ENCODE data around the gene CCDC167. TPM values are rescaled to one million over a fixed set of nuclear protein-coding genes. Genes with fewer than 3 reads are reported as not detected.

The CCDC167 gene
- total and polyA plus RNA-seq, 2 of the 8 experiments (the other 6 are each of a cell fraction or from before 2014, with no cell fraction given) = 11.0 to 26.5 TPM

GRCh38 chr6:37451441-37452193, 48.1 kb downstream of the CCDC167 start (continued):
- no peak for TF ChIP-seq SUZ12 (IDR thresholded peaks at IDR 0.05; ENCODE audit: low read length)
- no peak for TF ChIP-seq NRF1 (IDR thresholded peaks at IDR 0.05; ENCODE audit: low read depth, low read length)
- no peak for TF ChIP-seq CHD2 (IDR thresholded peaks at IDR 0.05; ENCODE audit: low read length)
